HG03064 (cell line): ENCODE results near the gene HDGFL1.

Experiments used
- ATAC-seq: cut with Tn5 transposase; IDR thresholded peaks from one replicate; pipeline ENCODE4 v1.9.1; 2021; ENCODE audit warnings: low read depth; ENCODE audit not compliant: unreplicated experiment

The HDGFL1 gene

DNA sequence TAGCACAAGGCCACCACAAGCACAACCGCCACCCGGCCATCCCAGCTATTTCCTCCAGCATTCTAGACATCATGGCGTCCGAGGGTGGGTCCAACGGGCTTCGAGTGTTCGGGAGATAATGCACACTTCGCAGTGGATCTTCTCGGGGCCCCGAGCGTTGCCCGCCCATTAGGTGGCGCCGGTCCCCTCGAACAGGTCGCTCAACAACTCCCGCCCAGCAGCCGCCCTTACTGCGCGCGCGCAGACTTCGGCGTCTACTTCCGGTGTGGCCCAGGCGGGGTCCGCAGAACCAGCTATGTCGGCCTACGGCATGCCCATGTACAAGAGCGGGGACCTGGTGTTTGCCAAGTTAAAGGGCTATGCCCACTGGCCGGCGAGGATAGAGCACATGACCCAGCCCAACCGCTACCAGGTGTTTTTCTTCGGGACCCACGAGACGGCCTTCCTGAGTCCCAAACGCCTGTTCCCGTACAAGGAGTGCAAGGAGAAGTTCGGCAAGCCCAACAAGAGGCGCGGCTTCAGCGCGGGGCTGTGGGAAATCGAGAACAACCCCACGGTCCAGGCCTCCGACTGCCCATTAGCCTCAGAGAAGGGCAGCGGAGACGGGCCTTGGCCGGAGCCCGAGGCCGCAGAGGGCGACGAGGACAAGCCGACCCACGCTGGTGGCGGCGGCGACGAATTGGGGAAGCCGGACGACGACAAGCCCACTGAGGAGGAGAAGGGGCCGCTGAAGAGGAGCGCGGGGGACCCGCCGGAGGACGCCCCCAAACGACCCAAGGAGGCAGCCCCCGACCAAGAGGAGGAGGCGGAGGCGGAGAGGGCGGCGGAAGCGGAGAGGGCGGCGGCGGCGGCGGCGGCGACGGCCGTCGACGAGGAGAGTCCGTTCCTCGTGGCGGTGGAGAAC is at the start of gene HDGFL1:
Gene HDGFL1 (plus strand): TSS at position 286 of the 904 bp plus-strand sequence. CDS start 10 bp downstream, at position 296.
- no peak for ATAC-seq

DNA sequence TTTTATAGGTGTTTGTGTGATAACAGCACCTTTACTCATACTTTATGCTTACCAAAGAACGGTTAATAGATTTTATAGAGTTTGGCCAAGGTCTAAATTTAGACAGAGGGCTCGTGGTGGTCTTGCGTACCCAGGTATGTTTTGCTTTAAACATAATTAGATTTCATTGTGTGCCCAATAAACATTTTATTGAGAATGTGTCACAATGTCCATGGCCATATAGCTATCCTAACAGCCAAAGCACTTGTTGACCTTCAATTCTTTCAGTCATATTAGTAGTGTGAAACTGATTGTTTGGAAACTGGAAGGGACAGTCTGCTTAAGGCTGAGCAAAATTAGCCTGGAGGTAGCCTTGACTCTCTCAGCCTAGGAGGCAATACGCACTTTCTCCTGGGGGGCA is 48.3 kb upstream of the HDGFL1 start:
- ATAC-seq = no peak

DNA sequence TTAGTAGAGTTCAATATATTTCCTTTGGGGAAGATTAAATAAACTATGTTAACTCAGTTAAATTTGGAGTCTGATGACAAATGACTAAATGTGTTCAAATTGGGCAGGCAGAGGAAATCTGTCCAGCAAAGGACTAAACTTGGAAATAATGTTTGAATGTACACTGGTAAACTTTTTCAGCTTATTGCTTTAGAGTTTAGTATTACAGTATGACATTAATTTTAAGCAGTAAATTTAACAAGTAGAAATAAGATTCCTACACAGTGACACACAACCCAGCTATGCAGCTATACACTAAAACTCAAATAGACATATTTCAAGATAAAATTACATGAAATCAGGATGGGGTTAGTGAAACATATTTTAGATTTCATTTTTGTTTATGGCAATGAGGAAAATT is 42.6 kb upstream of the HDGFL1 start:
- ATAC-seq = no peak

DNA sequence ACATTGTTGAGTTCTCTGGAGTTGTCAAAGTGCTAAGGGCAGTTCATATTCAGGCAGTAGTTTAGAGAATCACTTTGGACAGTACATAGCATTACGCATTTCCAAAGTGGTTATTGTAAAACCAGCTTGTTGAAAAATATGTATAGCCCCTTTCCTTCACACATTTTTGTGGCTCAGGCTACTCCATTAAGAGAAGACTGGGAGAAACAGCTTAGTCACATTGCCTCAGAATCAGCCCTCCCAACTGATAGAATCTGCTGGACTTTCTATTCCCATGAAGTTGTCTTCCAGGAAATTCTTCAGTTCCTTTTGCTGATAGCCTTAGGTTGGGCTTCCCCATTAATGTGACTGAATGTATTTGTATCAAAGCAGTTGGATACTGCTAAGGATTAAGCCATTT is 39.5 kb upstream of the HDGFL1 start:
- ATAC-seq = no peak

DNA sequence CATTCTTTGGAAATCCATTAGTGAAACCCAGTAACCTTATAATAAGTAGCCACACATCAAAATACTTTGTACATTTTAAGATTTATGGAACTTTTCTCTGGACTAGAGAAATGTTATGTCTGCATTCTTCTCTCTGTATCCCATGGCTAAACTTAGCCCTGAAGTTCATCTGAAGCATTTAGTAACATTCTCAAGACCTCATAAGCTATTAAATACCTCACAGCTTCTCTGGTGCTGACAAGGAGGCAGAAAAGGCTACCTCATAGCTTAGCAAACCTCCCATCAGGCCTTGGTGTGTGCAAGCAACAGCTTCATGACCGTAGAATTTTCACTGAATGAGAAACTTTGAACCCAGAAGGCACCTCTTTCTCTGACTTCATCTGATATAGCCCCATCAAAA is 38.9 kb upstream of the HDGFL1 start:
- ATAC-seq = no peak

DNA sequence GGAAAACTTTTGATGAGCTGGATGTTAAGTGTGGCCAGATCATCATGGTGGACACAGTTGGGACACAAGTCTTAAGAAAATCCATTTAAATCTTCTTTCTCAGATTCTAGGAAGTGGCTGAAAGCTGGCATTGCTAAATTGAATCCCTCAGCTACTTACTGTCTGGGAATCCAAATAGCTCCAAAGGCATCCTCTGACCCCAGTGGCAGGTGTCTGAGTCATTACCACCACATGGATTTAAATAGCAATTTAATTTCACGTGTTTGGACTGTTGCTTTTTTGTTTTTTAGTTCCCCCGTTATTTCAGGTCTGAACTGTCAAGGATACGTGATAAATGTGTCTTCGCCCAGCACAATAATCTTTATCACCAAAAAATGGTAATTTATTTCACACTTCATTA is 33.2 kb upstream of the HDGFL1 start:
- ATAC-seq = no peak

DNA sequence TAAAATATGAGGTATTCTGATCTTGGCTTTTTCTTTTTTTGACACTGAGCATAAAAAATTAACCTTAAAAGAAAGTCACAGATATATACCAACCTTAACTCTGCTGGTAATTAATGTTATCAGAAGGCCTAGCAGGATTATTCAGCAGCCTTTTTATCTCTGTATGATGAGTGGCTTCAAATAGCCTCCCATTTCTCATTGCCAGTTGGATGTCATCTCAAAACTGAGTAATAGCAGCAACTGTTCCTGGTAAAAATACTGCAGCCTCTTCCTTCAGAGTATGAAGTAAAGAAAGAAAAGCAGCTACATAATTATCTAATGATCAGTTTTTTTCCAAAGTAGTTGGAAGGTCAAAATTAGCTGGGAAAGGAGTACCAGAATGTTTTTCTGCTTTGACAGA is 24.9 kb upstream of the HDGFL1 start:
- no peak for ATAC-seq

DNA sequence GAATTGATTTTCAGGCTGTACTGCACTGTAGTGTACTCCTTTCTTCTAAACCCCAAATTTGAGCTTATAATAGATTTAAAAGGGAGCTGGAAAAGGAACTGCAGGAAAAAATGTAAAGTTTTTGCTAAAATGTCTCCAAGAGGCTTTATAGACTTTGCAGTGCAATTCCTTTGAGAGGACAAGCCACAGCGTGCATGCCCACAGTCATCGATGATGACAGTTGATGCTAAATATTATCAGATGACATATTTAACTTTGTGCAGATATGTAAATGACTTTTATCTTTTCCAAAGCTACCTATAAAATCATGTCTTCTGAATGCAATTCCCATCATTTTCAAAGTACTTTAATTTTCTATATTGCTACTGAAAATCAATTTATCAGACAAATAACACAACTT is 24.3 kb upstream of the HDGFL1 start:
- no peak for ATAC-seq

DNA sequence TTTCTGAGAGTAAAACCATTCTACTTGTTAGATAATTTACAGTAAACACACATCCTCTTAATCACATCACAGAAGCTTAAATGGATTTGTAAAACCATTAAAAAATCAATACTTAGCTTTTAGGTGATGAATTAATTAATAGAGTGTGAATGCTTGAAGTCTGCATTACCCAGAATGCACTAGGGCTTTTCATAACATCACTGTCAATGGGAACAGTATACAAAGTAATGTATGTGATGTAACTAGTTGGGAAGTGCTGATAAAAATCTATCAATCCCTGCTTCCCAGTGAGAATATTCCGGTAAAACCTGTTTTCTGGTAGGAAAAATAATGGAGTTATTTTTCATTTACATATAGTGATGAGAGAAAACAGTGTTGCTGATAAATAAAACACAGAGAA is 23.1 kb upstream of the HDGFL1 start:
- ATAC-seq = no peak

DNA sequence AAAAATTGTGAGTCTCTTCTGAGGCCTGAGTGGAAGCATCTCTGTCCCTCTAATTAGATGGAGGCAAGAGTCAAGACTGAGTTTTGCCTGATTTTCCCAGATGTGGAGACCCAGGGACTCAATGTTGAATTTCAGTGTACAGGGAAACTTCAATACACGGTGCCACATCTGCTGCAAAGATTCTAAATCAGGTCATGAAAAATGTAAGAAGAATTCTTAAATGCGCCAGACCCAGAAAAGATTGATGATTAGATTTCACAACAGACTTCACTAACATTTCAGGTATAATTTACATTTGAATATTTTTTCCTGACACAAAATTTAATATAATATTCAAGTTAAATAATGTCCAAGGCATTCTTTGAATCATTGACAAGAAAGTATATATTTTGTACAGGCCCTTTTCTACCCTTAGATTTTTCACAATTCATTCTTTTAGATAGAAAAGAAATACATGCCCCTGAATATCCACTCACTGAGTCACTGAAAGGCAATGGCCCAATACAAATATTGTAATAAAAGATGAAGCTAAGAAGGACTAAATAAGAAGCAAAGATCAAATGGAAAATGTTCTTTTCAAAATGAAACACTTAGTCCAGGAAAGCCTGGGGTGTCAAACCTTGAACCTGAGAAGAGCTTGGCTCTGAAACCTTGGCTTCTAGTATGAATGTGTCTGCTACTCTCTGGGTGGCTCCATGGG is 18.2 kb upstream of the HDGFL1 start:
- ATAC-seq = no peak

DNA sequence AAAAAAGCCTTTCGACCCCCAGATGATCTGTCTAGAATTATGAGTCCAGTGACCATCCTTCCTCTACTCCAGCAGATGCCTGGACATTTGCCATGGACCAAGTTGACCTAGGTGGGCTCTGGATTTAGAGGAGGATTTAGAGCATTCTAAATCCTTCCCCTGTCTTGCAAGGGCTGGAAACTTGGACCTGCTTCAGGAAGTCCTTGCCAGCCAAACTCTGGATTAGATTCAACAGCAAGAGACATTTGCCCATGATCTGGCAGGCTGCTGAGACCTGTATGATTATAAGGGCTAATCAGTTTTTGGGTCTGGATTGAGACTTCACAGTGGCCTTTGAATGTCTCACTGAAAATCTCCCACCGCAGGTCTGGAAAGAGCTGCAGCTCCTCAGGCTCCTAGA is 13.1 kb upstream of the HDGFL1 start:
- no peak for ATAC-seq

DNA sequence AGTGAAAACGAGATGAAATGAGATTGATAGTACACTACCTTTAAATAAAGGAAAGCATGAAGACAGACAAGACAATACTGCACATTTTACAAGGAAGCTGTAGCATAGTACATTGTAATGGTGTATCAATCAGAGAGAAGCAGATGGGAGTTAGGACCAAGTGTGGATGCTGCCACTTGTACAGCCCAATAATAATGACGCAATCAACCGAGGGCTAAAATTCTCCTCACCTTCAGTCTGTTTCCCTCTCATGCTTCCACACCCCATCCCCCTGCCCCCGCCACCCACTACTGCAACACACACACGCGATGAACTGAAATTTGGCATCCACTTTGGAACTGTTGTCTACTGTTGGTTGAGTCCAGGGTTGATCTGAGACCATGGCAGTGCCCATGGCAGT is 12.4 kb upstream of the HDGFL1 start:
- ATAC-seq = no peak

DNA sequence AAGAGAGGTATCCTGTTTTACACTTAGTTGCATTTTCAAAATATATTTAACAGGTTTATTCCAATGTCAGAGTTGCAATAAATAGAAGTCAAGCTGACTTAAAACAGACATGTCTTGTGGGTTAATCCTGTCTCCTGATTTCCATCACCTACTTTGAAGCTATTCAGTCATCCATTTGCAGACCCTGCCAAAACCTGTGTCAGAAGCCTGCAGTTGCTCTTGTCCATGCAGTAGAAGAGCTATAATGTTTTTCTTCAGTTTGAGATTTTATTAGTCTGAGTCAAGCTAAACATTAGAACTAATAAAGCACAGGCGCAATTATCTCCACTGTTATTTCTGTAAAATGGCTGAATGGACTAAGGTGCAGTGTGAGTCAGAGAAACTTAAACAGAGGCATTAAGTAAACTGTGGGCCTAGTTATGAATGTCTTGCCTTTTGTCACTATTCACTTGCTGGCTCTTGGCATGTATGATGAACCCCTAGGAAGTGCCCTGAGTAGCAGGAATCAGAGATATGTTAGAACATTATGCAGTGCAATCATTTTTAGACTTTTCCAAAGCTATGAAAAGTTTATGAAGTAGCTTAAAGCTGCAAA is 11.0 kb upstream of the HDGFL1 start:
- no peak for ATAC-seq

DNA sequence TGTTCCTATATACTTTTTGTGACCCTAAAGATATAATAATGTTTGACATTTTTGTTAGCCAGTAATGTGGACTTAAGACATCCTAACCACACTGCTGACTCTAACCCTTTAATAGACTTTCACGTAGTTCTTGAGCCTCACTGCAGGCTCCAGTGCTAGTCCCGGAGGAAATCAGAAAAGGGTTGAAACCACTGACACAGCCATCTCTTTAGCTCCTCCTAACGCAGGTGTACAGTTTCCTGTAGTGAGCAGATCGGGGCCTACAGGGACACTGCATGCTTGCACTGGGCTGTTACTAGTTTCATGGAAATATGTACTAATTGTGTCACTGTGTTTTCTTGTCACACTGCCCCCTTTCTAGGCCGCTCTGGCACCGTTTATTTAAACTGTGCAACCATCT is 512 bp upstream of the HDGFL1 start:
- no peak for ATAC-seq

DNA sequence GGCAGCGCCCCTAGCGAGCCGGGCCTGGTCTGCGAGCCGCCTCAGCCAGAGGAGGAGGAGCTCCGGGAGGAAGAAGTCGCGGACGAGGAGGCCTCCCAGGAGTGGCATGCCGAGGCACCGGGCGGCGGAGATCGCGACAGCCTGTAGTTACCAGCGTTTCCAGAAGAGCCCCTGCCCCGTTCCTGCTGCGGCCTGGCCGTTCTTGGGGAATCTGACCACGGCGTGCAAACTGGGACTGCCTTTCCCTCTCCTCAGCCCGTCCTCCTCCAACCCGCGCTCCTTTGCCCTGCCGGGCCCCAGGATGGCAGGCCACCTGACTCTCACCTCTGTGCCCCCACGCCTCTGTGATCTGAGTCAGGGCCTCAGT is 802 bp downstream of the HDGFL1 start:
- ATAC-seq = no peak

DNA sequence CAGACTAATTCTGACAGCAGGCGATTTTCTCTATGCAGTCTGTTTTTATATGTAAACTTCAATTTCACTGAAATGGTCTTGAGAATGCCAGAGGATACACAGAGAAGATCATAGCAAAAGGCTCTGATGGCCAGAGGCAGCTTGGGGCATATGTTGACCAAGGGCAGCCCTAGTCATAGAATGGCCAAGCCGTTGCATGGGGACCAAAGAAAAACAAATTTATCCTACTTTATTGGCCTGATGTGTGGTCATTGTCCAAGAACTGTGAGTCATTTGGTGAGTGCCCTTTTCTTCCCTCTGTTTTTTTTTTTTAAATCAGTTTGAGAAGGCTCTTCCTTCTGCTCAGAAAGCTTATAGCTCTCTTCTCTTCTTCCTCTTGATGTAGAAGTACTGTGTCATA is 5.8 kb downstream of the HDGFL1 start:
- no peak for ATAC-seq

DNA sequence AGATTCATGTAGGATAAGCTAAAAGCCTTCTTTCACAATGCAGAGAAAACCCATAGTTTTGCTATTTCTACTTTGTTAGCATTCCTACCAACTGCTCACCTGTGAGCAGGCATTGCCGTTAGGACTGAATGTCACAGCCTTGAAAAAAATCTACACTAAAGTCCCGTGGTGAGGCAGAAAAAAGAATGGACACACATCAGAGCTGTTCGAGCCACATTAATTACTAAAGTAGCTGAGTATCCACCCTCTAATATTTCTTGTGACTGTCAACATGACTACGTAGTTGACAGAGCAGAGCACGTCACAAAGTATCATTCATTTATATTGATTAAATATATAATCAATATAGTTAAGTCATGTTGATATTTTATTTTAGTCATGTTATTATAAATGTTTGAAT is 10.1 kb downstream of the HDGFL1 start:
- no peak for ATAC-seq

DNA sequence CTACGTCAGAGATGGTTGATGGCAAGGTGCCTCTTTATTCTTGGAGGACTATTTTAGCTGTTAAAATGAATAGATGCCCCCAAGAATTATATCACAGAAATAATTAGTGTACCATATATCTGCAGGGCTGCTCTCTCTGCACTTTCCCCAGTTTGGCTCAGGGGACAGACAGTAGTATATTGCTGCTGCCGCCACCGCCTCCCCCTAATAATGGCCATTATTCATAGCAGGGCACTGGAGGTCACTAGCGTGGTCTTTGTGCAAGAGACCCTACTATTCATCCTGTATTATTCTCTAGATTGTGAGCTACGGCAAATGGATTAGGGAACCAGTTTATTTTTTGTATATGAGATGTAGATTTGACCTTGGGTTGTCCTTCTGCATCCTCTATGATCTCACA is 11.0 kb downstream of the HDGFL1 start:
- no peak for ATAC-seq

DNA sequence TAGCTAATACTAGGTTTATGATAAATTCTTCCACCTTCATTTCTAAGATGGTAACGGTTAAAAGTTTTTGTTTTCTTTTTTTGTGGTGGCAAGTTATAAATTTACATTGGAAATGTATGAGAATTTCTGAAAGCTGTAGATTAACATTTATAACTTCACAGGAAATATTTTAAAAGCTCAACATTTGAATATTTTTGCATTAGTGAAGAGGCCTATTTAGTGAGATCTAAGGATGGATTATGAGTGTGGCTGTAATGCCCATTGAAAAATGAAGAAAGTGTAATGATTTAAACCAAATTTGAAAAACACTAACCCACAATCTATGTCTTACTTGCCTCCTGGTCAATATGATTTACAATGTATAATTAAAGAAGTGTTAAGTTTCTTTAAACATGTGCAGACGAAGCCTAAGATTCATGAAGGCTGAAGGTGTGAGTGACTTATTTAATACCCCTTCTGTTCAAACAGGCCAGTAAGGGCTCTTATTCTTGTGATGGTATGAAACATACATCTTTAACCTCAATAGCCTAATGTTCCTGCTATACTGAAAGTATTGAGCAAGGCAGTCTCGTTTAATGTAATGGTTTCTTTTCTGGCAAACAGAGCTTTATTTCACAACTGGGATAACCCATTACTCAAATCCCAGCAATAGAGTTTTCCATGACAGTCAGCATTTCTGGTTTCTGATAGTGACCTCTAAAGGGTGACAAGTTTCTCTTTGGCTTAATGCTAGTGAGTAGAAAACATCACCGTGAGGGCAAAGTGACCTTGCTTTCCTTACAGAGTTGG is 13.2 kb downstream of the HDGFL1 start:
- no peak for ATAC-seq

DNA sequence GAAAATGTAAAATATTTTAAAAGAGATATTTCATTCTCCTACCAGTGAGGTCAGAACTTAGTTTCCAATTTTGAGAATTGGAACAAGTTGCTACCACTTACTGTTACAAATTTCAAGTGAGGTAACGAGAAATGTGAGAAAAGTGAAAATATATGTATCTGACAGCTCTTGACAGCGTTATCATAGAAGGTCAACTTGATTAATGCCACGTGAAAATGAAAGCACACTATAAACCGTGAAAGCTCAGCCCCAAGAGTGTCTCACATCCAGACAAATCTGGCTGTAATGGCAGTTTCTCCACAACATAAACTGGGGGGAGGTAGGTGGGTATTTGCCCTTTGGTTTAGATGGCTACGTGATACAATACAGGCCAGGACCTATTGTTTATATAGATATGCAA is 13.9 kb downstream of the HDGFL1 start:
- ATAC-seq = no peak

DNA sequence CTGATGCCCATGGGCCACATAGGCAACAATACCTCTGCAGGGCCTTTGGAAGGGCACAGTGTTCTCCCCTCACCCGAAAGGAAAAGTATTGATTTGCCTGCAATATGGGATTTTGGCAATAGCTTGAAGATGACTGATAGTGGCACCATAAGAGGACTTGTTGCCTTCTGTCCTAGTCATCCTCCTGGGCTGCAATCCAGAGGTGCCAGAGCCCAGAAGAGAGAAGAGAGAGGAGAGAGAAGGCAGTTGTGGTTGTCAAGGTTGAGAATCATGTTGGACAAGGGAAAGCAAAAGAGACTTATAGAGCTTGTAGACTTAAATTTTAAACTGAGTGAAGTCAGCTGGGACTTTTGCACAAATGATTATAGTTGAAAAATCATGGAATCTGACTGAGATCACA is 14.6 kb downstream of the HDGFL1 start:
- no peak for ATAC-seq
